Endometrium (tissue), 2 donors: ENCODE measurements around the gene DNAJB12.

Source experiments
- FAIRE-seq: peaks from 2 replicates; lab custom pipeline; 2012; peaks lifted over from hg19 to GRCh38; lab: Jason Lieb, UNC
- donor health status: control.
- donor health status: control.

Gene DNAJB12

DNA sequence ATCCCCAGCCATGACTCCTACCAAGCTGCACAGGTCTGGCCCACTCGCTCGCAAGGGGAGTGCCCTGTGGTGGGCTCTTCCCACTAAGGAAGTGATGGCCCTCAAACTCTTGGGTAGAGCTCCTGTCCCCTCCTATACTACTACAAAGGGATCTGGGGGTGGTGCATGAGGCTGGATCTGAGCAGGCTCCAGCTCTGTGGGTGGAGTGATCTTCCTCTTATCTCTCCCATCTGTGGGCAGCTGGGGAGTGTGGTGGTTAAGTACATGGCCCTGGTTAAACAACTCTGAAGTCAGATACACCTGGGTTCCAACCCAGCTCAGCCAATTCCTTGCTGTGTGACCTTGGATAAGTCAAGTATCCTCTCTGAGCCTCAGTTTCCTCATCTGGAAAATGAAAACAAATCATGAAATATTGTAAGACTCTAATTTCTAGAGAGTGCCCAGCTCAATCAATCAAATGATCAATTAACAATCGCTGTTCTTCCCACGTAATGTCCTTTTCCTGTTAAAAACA, 63.6 kb downstream of the DNAJB12 start:
- no peak for FAIRE-seq

DNA sequence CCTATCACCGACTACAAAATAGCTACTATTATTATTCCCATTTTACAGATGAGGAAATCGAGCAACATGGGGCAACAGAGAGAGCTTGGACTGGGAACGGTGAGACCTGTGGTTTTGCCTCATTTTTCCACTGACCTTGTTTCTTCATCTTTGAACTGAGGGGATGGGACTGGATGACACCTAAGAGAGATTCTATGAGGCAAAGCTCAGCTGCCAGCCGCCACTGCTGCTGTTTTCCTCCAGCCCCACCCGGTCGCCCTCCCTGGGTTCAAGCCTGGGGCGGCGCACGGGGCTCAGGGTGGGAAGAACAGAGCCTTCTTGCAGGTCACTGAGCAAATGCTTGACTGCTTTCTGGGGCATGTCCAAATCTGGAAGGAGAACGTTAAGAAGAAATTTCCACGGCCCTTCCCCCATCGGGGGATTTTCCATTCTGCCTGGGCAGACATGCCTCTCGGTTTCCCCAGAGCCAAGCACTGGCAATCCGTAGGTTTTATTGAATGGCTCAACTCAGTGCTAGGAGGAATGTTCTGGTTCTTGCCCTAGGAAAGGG, 68.7 kb downstream of the DNAJB12 start:
- FAIRE-seq = no peak

DNA sequence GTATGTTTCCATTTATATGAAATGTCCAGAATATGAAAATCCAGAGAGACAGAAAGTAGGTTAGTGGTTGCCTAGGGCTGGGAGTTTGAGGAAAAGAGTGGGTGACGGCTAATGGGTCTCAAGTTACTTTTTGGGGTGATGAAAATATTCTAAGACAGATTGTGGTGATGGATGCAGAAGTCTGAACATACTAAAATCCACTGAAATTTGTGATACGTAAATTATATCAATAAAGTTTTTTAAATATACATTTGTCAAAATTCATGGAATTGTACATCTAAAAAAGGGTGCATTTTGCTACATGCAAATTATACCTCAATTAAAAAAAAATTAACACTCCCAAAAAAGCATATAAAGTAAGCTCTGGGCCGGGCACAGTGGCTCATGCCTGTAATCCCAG, 71.6 kb downstream of the DNAJB12 start:
- FAIRE-seq = no peak
